NOMO-1 treated with DMSO at 0.1 percent for 48 hours (cell line): ENCODE results near the gene RPAP2.

Source experiments
- DNase-seq: peaks from one replicate; lab custom pipeline; 2025; ENCODE audit not compliant: unreplicated experiment; lab: John Stamatoyannopoulos, UW

Gene RPAP2

DNA sequence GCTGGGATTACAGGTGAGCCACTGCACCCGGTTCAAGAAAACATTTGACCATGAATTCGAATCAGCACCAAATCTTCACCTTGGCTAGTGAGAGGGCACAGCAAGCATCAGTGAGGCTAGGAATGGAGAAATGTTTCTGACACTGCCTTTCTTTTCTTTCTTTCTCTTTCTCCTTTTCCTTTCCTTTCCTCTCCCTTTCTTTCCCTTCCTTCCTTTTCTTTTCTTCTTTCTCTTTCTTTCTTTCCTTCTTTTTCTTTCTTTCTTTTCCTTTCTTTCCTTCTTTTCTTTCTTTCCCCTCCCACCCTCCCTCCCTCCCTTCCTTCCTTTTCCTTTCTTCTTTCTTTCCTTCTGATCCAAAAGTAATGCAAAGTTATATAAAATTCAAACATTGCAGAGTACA, 147.0 kb downstream of the RPAP2 start:
- no peak for DNase-seq

DNA sequence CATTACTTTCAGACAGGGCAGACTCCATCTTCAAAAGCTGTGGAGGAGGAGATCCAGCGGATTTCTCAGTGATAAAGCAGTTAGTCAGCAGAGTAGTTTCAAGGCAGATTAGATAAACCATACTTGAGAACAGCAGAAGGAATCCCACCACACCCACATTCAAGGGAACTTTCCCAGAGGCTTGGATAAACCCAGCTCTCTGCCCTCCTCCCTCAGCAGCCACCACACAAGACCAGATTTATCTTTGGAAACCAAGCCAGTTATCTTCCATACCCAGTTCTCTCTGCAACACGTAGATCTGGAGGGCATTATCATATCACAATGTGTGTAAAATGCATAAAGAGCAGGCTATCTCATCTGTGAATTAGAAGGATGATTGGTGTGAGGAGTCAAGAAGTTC, 147.7 kb downstream of the RPAP2 start:
- no peak for DNase-seq

DNA sequence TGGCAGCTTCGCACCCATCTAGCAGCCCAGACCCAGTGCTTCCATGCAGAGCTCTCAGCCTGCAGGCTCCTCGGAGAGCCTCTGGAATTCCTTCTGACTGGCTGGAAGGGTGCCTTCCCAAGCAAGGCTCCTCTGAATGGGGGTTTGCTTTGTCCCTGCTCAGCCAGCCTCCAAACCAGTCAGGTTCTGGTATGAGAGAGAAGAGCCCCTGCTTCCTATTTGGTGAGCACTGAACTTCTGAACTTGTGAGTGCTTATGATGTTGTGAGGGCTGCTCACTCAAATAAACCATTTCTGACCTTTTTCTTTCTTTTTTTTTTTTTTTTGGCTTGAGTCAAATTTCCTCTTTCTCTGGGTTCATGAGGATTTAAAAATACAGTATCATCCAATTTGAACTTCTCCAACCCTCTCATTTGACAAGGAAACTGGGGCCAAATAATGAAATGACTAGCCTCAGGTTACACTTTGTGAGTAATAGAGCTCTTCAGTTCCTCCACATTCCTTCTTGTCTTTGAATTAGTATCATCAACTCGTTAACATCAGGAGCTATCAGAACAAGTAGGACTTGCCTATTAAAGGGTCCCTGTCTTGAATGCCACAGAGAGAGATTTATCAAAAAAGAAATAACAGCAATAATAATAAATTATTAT, 148.3 kb downstream of the RPAP2 start:
- no peak for DNase-seq

DNA sequence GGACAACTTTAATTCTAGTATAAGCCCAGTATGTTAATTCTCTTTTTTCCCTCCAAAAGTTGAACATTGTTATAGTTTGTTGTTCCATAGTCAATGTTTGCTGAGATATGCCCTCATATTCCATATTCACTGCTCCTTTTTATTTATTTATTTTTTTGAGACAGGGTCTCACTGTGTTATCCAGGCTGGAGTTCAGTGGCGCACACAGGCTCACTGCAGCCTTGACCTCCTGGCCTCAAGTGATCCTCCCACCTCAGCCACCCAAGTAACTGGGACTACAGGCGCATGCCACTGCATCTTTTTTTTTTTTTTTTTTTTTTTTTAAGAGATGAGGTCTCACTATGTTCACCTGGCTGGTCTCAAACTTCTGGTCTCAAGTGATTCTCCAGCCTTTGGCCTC, 149.1 kb downstream of the RPAP2 start:
- no peak for DNase-seq
